HFFc6 (cell line): ENCODE data around the gene SUFU. TPM values are rescaled to one million over a fixed set of nuclear protein-coding genes. Genes with fewer than 3 reads are reported as not detected.

ENCODE experiments used
- DNase-seq: peaks from one replicate; pipeline ENCODE4 v3.0.0-alpha.2; 2018
- H3K27ac Mint-ChIP-seq: 2 replicates; pipeline ENCODE4 v1.8.0; 2020; ENCODE audit warnings: mild to moderate bottlenecking, mixed read lengths
- H3K27me3 Mint-ChIP-seq: 2 replicates; pipeline ENCODE4 v1.8.0; 2021; ENCODE audit warnings: mild to moderate bottlenecking, moderate library complexity, mixed read lengths; ENCODE audit not compliant: insufficient read depth
- H3K36me3 Mint-ChIP-seq: 2 replicates; pipeline ENCODE4 v1.8.0; 2021; ENCODE audit warnings: low read depth, mixed read lengths
- H3K4me1 Mint-ChIP-seq: 2 replicates; pipeline ENCODE4 v1.8.0; 2020; ENCODE audit warnings: low read depth, mixed read lengths
- H3K4me3 Mint-ChIP-seq: 2 replicates; pipeline ENCODE4 v1.8.0; 2020; ENCODE audit warnings: mild to moderate bottlenecking, moderate library complexity, mixed read lengths
- H3K9me3 Mint-ChIP-seq: 2 replicates; pipeline ENCODE4 v1.8.0; 2020; ENCODE audit warnings: mild to moderate bottlenecking, mixed read lengths
- total RNA-seq, 6 experiments: library from RNA; stranded (reverse); fragmentation: NEBNext Ultra II Directional; extraction: Animal tissue kit (Norgen Biotek cat#: 25700); gene quantifications; 2 replicates in 1 of 6; 3 replicates in 5 of 6; pipeline ENCODE4 v1.2.3, GENCODE V29; 2021
- TF ChIP-seq, protein P1 (sequence below): fragments of 200-600 bp; sonication (generic); IDR thresholded peaks from 2 replicates; pipeline ENCODE4 v1.5.0; 2021; ENCODE audit warnings: antibody characterized with exemption, mild to moderate bottlenecking

The SUFU gene
- total RNA-seq, 6 experiments from 2014 or later = 12.8 to 16.8 (median 15.2) TPM

DNA sequence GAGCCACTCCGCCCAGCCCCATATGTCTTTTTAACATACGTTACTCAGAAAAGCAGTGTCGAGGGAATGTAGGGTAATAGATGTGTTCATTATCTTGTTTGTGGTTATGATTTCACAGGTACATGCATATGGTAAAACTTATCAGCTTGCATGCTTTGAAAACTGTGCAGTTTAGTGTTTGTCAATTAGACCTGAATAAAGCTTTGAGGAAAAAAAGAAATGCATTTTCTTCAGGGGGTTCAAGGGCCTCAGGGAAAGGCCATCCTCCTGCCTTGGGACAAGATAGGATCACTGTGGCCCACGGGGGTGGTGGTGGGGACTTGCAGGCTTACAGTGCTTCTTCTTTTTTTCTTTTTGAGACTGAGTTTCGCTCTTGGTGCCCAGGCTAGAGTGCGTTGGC lies 36.5 kb upstream of the SUFU start:
- H3K36me3 Mint-ChIP-seq = no peaks in the 10 kb centered on the region
- H3K4me3 Mint-ChIP-seq = no peak overlapping the region
- H3K9me3 Mint-ChIP-seq = no peaks in the 10 kb centered on the region
- peaks cover 6% of the 10 kb centered on the region; the same call in 1 of the 2 replicates for H3K4me1 Mint-ChIP-seq
- no peak for DNase-seq
- no peak overlapping the region for H3K27ac Mint-ChIP-seq
- TF ChIP-seq, protein P1, sequence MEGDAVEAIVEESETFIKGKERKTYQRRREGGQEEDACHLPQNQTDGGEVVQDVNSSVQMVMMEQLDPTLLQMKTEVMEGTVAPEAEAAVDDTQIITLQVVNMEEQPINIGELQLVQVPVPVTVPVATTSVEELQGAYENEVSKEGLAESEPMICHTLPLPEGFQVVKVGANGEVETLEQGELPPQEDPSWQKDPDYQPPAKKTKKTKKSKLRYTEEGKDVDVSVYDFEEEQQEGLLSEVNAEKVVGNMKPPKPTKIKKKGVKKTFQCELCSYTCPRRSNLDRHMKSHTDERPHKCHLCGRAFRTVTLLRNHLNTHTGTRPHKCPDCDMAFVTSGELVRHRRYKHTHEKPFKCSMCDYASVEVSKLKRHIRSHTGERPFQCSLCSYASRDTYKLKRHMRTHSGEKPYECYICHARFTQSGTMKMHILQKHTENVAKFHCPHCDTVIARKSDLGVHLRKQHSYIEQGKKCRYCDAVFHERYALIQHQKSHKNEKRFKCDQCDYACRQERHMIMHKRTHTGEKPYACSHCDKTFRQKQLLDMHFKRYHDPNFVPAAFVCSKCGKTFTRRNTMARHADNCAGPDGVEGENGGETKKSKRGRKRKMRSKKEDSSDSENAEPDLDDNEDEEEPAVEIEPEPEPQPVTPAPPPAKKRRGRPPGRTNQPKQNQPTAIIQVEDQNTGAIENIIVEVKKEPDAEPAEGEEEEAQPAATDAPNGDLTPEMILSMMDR = no peak
- peaks cover 2% of the 10 kb centered on the region for H3K27me3 Mint-ChIP-seq

DNA sequence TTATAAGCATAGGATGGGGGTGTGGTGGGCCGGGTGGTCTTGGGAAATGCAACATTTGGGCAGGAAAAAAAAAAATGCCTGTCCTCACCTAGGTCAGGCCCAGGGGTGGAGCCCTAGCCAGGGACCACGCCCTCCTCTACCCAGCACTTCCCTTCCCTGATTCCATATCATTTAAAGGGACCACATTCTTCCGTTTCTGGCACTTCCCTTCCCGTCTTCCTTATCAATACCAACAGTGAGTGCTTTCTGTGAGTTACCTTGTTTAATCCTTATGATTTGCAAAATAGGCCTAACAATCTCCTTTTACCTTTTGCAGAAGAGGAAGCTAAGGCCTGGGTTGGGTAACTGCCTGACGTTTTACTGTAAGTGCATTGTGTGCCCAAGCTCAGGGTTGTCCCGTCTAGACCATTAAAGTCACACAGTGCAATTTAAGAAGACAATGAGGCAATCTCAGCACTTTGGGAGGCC lies 35.8 kb upstream of the SUFU start:
- H3K27ac Mint-ChIP-seq = no peak overlapping the region
- H3K9me3 Mint-ChIP-seq = no peaks in the 10 kb centered on the region
- H3K4me3 Mint-ChIP-seq = no peak overlapping the region

DNA sequence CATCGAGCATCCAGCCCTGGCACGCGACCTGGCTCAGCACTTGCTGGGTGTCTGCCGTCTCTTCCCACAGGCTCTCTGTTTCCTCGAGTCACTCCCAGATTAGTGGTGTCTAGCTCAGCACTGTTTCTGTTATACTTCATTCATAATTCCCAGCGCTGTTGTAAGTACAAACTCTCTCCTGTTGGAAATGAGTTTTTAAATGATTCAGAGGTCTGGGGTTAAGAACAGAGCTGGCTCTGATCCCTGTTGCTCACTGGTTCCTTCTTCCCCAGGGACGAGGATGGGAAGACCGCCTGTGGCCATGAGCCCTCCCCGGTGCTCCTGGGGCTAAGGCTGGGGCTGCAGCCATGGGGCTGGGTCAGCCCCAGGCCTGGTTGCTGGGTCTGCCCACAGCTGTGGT lies 35.1 kb upstream of the SUFU start:
- H3K36me3 Mint-ChIP-seq = no peaks in the 10 kb centered on the region
- H3K27ac Mint-ChIP-seq = no peak overlapping the region
- H3K4me3 Mint-ChIP-seq = no peak overlapping the region
- TF ChIP-seq, protein P1 = no peak
- no peak for DNase-seq
- no peaks in the 10 kb centered on the region for H3K9me3 Mint-ChIP-seq
- H3K27me3 Mint-ChIP-seq = peaks cover 2% of the 10 kb centered on the region
- no peaks in the 10 kb centered on the region for H3K4me1 Mint-ChIP-seq

More for the DNA sequence above, 35.8 kb upstream of the SUFU start:
- Mint-ChIP-seq H3K4me1 (no peaks in the 10 kb centered on the region), H3K36me3 (no peaks in the 10 kb centered on the region), H3K27me3 (peaks cover 2% of the 10 kb centered on the region)
- DNase-seq = no peak
- TF ChIP-seq, protein P1 = no peak

DNA sequence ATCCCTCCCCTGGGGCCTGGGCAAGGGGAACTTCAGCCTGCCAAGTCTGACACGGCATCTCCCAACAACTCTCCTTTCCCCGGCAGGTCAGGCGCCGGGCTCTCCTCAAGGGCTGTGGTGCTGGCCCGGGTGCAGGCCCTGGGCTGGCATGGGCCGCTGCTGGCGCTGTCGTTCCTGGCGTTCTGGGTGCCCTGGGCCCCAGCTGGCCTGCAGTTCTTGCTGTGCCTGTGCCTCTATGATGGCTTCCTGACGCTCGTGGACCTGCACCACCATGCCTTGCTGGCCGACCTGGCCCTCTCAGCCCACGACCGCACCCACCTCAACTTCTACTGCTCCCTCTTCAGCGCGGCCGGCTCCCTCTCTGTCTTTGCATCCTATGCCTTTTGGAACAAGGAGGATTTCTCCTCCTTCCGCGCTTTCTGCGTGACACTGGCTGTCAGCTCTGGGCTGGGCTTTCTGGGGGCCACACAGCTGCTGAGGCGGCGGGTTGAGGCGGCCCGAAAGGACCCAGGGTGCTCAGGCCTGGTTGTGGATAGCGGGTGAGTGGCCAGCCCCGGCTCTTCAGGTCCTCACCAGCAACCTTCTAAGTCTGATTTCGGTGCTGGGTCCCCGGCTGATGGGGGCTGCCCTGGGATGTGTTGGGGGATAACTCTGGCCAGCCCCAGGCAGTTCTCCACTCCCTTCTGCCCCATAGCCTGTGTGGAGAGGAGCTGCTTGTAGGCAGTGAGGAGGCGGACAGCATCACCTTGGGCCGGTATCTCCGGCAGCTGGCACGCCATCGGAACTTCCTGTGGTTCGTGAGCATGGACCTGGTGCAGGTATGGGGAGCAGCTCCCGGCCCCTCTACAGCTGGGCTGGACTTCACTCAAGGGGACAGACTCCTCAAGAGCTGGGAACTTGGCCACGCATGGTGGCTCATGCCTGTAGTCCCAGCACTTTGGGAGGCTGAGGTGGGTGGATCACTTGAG lies 32.9 kb upstream of the SUFU start:
- H3K36me3 Mint-ChIP-seq = no peaks in the 10 kb centered on the region
- DNase-seq = no peak
- H3K9me3 Mint-ChIP-seq = no peaks in the 10 kb centered on the region
- H3K4me3 Mint-ChIP-seq = no peak overlapping the region
- H3K4me1 Mint-ChIP-seq = no peaks in the 10 kb centered on the region
- H3K27ac Mint-ChIP-seq = no peak overlapping the region
- TF ChIP-seq, protein P1 = no peak
- H3K27me3 Mint-ChIP-seq = no peaks in the 10 kb centered on the region; the same call in none of the 2 replicates

DNA sequence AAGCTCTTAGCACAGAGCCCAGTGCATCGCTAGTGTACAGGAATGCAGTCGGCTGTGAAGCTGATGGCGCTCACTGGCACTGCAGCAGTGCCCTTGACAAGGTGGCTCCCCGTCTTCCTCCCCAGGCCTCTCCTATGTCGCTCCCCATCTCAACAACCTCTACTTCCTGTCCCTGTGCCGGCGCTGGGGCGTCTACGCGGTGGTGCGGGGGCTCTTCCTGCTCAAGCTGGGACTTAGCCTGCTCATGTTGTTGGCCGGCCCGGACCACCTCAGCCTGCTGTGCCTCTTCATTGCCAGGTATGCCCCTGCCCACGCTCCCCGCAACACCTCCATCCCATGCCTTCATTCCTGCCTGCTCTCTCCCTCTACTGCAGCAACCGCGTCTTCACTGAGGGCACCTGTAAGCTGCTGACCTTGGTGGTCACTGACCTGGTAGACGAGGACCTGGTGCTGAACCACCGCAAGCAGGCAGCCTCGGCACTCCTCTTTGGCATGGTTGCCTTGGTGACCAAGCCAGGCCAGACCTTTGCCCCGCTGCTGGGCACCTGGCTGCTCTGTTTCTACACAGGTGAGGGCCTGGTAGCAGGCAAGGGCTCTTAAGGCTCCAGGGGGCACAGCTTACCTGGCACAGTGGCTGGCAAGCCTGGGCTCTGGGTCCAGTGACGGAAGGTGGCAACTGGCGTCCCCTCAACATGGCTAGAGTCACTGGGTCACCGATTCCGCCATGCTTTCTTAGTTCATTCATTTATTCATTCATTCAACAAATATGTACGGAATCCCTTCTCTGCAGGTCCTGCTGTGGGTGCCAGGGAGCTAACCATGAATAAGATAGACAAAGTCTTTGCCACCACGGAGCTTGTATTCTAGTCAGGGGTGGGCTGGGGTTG lies 30.1 kb upstream of the SUFU start:
- TF ChIP-seq, protein P1 = no peak
- no peak overlapping the region for H3K4me3 Mint-ChIP-seq
- no peaks in the 10 kb centered on the region for H3K4me1 Mint-ChIP-seq
- H3K36me3 Mint-ChIP-seq = 0 out of 2 replicates have a peak, but pooled peaks cover under 1% of the 10 kb centered on the region
- no peak overlapping the region for H3K27ac Mint-ChIP-seq
- H3K9me3 Mint-ChIP-seq = no peaks in the 10 kb centered on the region
- DNase-seq = no peak
- H3K27me3 Mint-ChIP-seq = no peaks in the 10 kb centered on the region; the same call in none of the 2 replicates
